Measurements from ENCODE around the gene YLPM1.
"Not testable (repeated sequence)": the region's sequence is repeated elsewhere in the genome, so short reads cannot be mapped to it uniquely, and the experiment has no call there.

Gene YLPM1

GRCh38 chr14:74735125-74735524 lies 28.0 kb upstream of the YLPM1 start:
- no peak overlapping the region for H3K27ac ChIP-seq
- TF ChIP-seq ZFX (IDR thresholded peaks at IDR 0.05; ENCODE audit: borderline replicate concordance), result no peak
- no peak for TF ChIP-seq CTCF (IDR thresholded peaks at IDR 0.05)

GRCh38 chr14:74737753-74738325 lies 25.3 kb upstream of the YLPM1 start:
- TF ChIP-seq CTCF (IDR thresholded peaks at IDR 0.05) (no peak), ZFX (IDR thresholded peaks at IDR 0.05; ENCODE audit: borderline replicate concordance) (no peak)
- H3K27ac ChIP-seq, result no peak overlapping the region

- H3K27ac ChIP-seq, result no peak overlapping the region
- TF ChIP-seq ZFX (IDR thresholded peaks at IDR 0.05; ENCODE audit: borderline replicate concordance) (no peak), CTCF (IDR thresholded peaks at IDR 0.05) (no peak)
Observed at GRCh38 chr14:74739293-74740030, 23.7 kb upstream of the YLPM1 start.

GRCh38 chr14:74747237-74747636 lies 15.9 kb upstream of the YLPM1 start:
- TF ChIP-seq CTCF (IDR thresholded peaks at IDR 0.05), result no peak
- no peak overlapping the region for H3K27ac ChIP-seq

- no peak overlapping the region for H3K27ac ChIP-seq
- TF ChIP-seq ZFX (IDR thresholded peaks at IDR 0.05; ENCODE audit: borderline replicate concordance) (no peak), CTCF (IDR thresholded peaks at IDR 0.05) (no peak)
Observed at GRCh38 chr14:74754157-74754556, 9.0 kb upstream of the YLPM1 start.

GRCh38 chr14:74754899-74755298 lies 8.2 kb upstream of the YLPM1 start:
- no peak overlapping the region for H3K27ac ChIP-seq
- no peak for TF ChIP-seq ZFX (IDR thresholded peaks at IDR 0.05; ENCODE audit: borderline replicate concordance)
- no peak for TF ChIP-seq CTCF (IDR thresholded peaks at IDR 0.05)

GRCh38 chr14:74756326-74756725 lies 6.8 kb upstream of the YLPM1 start:
- H3K27ac ChIP-seq, result no peak overlapping the region
- TF ChIP-seq CTCF (IDR thresholded peaks at IDR 0.05), result no peak
- TF ChIP-seq ZFX (IDR thresholded peaks at IDR 0.05; ENCODE audit: borderline replicate concordance), result no peak

- H3K27ac ChIP-seq, result not testable (repeated sequence)
Observed at GRCh38 chr14:74758505-74758904, 4.6 kb upstream of the YLPM1 start.

All from 22Rv1 (cell line).